GM18909 (cell line): ENCODE results near the gene PARD3.

Experiments
- ATAC-seq: cut with Tn5 transposase; IDR thresholded peaks from one replicate; pipeline ENCODE4 v1.9.1; 2021; ENCODE audit warnings: mild to moderate bottlenecking; ENCODE audit not compliant: unreplicated experiment, poor library complexity

PARD3 gene

DNA sequence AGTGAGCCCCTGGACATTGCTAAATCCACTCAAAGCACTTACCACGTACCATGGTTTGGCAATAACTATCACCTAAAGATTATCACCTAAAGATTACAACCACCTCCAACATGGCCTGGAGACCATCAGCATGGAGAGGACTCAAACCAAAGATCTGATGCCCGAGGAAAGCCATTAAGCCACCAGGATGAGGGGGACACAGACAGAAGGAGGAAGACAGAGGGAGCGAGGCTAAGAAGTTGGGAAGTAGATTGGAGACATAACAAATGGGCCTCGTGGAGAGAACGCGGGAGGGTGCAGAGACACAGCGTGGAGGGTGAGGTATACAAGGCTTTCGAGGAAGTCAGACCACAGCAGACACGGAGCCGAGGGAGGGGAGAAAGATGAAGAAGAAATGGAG lies 700.2 kb downstream of the PARD3 start:
- no peak for ATAC-seq

GRCh38 chr10:34113504-34114225 lies 701.4 kb downstream of the PARD3 start:
- ATAC-seq, result no peak

GRCh38 chr10:34112171-34112782 lies 702.8 kb downstream of the PARD3 start:
- ATAC-seq, result no peak

DNA sequence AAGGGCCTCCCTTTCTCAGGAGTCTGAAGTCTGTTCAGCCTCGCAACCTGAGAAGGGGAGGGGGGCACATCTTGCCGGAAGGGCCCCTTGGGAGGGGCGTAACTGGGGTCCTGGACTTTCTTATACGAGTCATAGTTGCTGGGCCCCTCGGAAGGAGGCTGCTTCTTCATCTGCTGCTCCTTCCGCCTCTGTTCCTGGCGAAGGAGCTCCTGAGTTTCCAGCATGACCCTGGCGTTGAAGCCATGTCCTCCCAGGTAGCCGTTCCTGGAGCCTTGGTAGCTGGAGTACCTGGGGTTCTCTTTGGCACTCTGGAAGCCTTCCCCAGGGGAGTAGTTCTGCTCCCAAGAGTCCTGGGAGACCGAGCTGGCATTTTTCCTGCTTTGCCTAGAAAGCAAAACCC lies 703.9 kb downstream of the PARD3 start:
- no peak for ATAC-seq

DNA sequence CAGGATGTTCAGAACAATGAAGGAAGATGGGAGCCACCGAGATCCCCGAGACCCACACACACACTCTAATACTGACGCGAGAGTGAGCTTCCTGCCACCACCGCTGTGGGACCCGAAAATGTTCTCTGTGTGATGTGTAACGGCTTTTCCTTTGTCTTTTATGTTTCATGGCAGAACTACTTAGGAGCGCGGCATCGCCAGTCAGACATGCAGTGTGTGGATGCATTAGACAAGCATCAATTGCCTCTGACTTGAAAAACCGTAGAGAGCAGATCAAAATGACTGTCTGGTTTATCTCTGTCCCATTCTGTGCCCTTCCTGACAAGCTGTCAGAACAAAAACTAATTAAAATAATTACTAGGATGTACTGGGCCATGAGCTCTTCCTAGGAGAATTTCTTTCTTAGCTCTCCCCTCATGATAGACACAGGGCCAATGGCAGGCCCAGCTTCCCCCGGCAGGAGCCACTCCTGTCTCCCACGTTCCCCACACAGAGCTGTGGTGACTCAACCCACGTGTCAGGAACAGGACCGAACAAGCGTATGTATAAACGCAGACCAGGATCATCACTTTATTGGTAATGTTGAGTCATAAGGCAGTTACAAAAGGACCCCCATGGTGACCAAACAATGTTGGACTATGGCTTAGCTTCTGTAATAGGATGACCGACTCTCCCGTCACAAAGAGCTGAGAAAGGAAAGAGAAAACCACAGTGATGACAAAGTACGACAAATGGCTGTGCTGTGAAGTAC lies 705.0 kb downstream of the PARD3 start:
- ATAC-seq, result no peak

DNA sequence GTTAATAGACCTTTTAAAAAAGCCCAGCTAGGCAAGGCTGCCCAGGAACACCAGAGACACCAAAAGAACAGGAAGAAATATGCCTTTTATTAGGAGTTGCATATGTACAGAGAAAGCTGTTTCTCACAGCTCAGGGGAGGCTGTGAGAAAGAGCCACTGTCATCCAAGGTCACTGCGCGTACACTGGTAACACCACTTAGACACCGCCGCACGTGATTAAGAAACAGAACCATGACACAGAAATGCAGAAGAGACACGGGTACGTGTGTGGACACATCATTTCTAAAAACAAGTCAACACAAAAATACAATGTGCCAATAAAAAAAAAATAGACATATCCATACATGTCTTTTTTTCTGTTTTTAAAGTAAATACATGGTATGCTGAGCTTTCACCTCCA lies 705.6 kb downstream of the PARD3 start:
- no peak for ATAC-seq

GRCh38 chr10:34107626-34108516 lies 707.2 kb downstream of the PARD3 start:
- ATAC-seq, result no peak

- no peak for ATAC-seq
Measured at GRCh38 chr10:34106356-34106885, 708.7 kb downstream of the PARD3 start.

- no peak for ATAC-seq
Measured at GRCh38 chr10:34104829-34105572, 710.1 kb downstream of the PARD3 start.

DNA sequence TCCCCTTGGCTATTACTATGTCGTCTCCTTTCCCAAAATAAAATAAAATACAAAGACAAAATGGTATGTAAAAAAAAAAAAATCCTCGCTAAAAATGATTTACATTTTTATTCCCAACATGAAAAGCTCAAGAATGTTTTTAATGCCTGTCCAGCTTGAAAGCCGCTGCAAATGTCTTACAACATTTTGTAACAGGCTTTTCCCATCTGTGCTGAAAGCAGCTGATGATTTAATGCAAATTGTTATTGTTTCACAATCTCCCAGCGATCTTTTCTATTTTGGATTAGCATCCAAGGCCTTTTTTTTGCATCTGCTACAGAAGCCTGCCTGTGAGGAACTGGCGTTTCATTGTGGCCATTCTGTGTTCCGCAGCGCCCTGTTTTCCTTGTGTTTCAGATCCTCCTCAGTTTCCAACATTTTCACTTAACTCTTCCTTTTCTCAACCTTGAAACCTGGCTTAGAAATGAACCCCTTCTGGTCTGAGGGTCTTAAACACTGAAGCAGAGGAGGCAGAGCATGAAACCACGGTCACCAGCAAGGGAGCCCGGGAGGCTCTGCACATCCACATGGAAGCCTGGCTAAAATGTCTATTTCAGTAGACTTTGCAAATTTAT lies 712.1 kb downstream of the PARD3 start:
- ATAC-seq, result no peak

- no peak for ATAC-seq
Measured at GRCh38 chr10:34102237-34102673, 712.8 kb downstream of the PARD3 start.

DNA sequence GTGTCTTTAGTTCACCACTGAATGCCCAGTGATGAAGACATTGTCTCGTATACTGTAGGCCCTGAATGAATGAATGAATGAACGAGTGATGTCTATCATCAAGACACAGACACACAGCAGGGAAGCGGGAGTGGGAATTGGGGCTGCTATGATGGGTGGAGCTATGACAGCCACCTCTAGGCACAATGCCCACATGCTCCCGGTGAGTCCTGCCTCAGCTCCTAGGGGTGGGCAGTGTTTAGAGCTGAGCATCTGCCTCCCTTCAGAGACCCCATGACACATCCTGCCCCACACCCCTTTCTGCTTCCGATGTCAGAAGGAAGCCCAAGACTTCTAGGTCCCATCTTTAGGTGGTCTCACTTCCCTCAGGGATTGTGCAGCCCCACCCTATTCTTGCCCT lies 714.1 kb downstream of the PARD3 start:
- no peak for ATAC-seq

DNA sequence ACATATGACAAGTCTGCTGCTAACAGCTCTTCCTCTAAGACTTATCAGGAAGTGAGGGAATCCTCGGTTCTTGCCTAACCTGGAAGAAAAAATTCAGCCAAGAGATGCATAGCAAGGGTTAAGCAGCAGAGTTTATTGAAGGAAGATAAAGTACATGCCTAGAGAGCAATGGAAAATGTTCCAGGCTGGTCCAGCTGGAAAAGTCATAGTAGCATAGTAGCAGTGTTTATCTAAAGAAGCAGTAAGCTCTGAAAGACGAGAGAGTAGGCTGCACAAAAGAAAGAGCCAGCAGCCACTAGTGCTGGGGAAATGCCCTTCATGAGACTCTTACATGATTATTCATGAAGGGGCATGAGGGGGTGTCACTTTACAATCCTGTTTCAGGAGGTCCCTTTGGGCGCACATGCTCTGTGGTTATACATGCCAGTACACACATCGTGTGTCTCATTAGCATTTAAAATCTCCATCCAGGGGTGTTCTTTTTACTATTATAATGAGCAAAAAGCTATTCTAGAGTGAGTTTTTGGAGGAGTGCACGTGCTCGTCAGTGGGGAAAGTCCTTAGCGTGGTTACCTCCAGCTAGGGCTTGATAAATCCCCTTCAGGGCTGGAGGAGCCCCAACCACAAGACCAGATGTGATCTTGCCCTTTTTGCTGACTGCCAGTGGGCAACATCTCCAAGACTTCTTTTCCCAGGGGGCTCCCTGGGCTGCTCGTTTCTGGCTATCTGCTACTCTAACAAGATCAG lies 716.1 kb downstream of the PARD3 start:
- ATAC-seq, result no peak

- no peak for ATAC-seq
Measured at GRCh38 chr10:34097682-34098081, 717.4 kb downstream of the PARD3 start.

- ATAC-seq, result no peak
Measured at GRCh38 chr10:34094961-34095360, 720.1 kb downstream of the PARD3 start.

- ATAC-seq, result no peak
Measured at GRCh38 chr10:34094146-34094696, 720.9 kb downstream of the PARD3 start.

GRCh38 chr10:34092891-34093290 lies 722.2 kb downstream of the PARD3 start:
- ATAC-seq, result no peak

DNA sequence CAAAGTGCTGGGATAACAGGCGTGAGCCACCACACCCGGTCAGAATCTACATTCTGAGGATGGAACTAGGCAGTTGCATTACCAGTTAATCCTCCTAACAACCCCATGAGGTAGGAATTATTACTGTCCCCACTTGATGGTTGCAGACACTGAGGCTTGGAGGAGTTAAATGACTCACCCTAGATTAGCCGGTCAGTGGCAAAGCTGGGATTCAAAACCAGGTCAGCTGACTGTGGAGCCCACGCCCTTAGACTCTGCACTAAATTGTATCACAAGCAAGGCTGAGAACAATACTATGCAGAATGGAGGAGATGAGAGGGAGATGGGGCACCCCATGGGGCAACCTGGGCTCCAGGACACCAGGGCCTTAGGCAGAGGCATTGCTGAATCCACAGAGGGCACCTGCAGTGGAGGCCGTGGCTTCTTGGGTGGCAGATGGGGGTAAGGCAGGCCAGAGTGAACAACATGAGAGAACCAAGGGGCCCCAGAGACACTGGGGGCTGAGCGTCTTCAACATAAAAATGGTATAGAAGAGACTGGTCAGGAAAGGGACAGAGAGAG lies 723.4 kb downstream of the PARD3 start:
- no peak for ATAC-seq
